NCI-H146 treated with DMSO at 0.1 percent for 48 hours (cell line): ENCODE data around the gene SNCA.

Experiments
- DNase-seq: peaks from one replicate; lab custom pipeline; 2025; ENCODE audit not compliant: unreplicated experiment; lab: John Stamatoyannopoulos, UW

The SNCA gene

GRCh38 chr4:89757154-89757719, 79.7 kb downstream of the SNCA start:
- no peak for DNase-seq

- no peak for DNase-seq
Measured at GRCh38 chr4:89755220-89755619, 81.7 kb downstream of the SNCA start.

DNA sequence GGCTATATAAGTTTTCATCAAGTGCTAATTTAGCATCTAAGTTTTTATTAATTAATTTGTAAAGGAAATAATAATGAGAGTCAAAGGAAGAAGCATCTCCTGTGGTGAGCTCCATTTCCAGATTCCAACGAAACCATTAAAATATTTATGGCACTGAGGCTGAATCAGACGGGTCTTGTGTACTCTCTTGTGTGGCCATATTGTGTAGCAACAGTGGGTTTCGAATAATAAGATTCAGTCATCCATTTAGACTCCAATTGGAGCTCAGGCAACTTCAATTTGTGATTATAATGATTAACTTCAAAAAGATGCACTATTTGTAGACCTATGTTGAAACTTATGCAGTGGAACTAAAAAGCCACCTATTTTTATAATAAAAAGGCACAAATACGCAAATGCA, 82.4 kb downstream of the SNCA start:
- no peak for DNase-seq

DNA sequence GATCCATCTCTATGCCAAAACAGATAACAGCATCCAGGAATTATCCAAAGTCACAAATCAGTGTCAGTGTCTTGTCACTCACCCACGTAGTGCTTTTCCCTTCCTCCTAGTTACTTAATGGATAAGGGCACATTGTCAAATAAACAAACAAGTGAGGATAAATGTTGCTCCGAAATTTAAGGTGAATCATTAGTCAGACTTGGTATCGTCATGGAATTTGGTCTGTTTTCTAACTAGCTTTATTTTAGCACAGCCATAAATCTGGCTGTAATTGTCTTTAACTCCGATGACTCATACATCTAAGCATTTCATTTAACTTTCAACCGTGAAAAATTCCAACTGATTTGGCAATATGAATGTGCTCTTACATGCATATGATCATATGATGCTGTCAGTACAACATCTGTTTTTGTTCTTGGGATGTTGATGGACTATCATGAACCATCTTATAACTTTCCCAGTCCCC, 83.3 kb downstream of the SNCA start:
- DNase-seq, result no peak

- DNase-seq, result no peak
Measured at GRCh38 chr4:89752932-89753598, 83.9 kb downstream of the SNCA start.

GRCh38 chr4:89751416-89751815, 85.5 kb downstream of the SNCA start:
- no peak for DNase-seq

DNA sequence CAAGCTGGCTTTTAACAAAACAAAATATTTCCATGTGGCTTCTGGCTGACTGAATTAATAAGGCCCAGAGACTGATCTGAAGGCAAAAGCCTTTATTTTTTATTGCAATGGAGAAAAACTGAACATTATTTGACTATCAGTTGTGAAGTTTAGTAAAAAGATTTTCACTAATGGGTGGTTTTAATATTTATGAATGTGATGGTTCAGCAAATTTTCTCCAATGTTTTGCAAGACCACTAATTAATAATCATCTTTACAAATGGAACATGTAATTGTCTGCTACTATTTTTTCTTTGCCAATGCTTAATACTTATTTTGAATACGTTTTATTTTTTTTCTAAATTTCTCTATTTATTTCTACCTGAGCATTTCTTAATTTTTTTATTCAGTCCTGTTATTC, 90.6 kb downstream of the SNCA start:
- DNase-seq, result no peak

DNA sequence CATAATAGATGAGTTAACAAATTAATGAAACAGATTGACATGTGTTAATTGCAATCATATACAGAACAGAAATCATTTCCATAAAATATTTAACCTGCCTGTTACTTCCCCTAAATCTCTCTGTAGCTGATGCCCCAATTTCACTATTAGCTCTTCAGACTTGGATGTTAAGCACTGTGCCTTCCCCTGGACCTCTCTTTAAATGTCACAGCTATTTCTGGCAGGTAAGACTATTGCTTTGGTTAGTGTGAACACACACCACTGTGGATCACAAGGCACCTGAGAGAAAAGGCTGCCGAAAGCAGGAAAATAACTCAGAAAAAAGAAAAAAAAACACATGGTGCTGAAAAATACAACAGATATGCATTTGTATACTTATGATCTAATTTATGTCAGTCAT, 91.3 kb downstream of the SNCA start:
- DNase-seq, result no peak

DNA sequence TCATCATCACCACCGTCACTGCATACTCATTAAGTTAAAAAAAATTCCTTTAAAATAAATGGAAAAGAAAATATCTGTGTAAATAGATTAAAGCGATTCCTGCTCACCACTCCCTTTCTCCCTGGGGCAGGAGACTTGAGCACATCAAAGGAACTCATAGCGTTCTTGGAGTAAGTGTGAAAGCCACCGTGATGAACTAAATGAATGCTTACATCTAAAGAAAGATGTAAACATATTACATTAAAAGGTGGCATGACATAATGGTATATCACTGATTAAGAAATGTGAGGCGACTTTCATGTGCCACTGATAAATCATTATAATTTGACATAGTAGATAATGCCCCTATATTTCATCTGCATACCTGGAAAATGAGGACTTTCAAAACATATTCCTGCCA, 92.0 kb downstream of the SNCA start:
- no peak for DNase-seq

DNA sequence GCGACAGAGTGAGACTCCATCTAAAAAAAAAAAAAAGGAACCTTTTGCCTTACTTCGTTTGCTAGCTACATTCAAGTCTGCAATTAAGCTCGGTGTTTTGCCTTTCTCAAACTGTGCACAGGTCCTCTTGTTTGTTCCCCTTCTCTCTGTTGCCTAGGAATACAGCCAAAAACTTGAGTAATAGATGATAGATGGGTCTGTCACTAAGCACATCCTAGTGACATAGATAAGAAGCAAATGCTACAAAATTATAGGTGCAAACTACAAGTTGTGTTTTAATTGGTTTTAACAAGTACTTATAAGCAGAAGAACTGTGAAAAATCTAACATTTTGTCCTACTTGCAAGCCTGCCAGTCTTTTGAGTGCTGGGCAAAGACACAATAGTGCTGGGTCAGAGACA, 95.2 kb downstream of the SNCA start:
- DNase-seq, result no peak

DNA sequence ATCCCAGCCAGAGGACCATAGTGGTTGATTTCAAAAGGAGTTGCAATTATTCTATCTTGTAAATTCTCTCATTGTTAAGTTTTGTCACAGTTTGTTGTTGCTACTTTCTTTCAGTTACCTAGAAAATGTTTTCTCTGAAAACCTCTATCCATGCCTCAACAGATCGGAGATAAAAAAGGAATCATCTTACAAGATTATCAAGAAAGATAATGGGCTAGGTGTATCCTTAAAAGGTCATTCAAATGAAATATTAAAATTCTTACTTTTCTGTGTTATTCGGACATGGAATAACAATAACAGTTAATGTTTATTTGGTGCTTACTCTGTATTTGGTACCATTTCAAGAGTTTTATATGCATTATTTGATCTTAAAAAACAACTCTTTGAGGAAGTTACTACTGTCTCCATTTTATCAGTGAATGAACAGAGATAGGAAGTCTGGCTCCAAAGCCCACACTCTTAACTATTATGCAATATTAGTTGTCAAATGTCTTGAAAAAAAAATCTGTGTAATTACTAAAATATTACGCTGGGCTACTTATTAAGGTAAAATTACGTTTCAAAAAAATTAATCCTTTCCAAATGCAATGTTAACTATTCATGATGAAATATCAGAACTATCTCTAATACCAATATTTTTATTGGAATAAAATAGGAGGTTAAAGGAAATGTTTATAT, 97.5 kb downstream of the SNCA start:
- DNase-seq, result no peak

GRCh38 chr4:89737888-89738287, 99.1 kb downstream of the SNCA start:
- no peak for DNase-seq

- DNase-seq, result no peak
Measured at GRCh38 chr4:89733946-89734345, 103.0 kb downstream of the SNCA start.

DNA sequence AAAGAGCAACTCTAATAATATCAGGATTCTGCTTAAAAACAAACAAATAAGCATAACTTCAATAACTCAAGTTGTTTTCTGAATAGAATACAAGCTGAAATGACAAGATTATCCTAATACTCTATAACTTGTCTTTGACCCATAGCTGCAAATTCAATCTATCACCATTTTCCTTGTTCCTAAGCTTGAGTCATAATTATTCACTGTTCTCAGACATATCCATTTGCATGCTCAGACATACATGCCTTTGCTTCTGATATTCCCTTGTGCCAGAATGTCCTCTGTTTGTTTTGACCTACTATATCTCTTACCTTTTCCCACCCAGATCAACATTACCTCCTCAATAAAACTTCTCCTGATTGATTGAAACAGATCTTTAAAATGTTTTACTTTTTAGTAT, 109.7 kb downstream of the SNCA start:
- no peak for DNase-seq

- DNase-seq, result no peak
Measured at GRCh38 chr4:89725268-89725667, 111.7 kb downstream of the SNCA start.

DNA sequence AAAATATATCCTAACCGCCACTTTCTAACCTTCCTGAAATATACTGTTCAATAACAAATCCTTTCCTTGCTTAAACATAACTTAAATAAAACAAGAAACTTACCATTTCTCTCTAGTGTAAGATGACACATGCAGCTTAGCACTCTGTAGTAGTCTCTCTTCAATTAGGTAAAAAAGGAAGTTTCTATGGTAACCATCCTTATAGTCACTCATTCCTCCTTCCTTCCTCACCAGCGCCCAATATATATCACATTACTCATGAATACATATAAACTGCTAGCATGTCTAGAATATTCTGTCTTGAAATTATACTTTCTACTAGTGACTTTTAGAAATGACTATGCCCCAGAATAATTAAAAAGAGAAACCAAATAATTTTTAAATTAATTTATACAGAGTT, 112.2 kb downstream of the SNCA start:
- no peak for DNase-seq

- DNase-seq, result no peak
Measured at GRCh38 chr4:89723096-89723495, 113.9 kb downstream of the SNCA start.

DNA sequence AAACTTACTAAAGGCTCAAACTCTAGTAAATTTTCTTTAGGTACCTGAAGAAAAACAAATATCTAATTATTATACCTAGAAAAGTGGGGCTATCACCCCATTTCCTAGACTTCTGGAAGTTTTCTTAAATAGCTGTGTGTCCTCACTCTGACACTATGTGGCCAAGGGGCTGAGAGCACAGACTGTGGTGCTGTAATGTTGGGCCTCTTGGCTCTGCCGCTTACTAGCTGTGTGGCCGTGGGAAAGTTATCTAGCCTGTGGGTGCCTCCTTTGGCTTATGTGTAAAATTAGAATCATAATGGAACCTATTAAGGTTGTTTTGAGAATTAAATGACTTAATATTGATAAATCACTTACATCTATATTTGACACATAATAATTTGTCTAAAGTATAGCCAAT, 114.4 kb downstream of the SNCA start:
- DNase-seq, result no peak

- DNase-seq, result no peak
Measured at GRCh38 chr4:89720981-89721380, 116.0 kb downstream of the SNCA start.

DNA sequence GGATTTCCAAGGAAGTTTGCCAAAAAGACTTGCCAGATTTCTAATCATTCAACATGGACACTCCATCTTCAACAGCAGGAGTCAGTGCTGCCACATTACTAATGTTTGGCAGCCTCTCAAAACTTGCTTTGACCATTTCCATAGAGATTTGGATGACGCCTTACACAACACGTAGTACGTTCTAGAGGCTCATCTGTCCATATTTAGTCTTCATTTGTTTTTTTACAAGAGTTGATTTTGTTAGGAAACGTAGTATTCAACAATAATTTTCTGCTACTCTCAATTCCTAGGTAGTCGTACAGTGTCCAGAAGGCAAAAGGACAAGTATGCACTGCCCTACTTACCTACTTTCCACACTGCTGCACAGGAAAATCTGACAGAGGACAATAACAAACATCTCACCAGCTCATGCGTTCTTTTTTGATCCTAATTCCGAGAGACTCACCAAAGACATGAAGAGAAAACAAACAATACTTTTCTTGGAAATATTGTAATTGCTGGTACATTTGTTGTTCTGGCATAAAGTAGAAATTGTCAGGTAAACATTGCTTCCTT, 117.3 kb downstream of the SNCA start:
- DNase-seq, result no peak

DNA sequence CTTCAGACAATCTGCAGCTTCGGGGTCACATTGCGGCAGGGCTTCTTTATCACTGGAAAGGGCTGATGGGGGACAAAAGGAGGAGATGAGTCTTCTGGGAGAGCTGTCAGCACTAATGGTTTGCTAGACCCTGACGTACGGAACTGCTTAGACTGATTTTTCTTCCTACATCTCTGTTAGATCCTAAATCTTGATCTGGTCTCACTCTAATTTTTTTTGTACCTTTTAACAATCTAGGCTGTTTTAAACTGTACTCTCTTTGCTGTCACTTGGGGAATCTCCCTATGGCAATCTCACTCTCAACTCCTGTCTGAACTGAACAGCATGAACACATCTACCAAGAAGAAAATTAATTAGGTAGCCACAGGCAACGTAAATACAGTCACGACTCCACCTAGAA, 120.1 kb downstream of the SNCA start:
- DNase-seq, result no peak

- no peak for DNase-seq
Measured at GRCh38 chr4:89715631-89716030, 121.3 kb downstream of the SNCA start.
